Loucy (cell line): Measurements from ENCODE around the gene TRIM34.

ENCODE experiments used
- H2AFZ ChIP-seq: fragments of 200-600 bp; sonication (generic); 2 replicates; pipeline ENCODE4 v1.6.0; 2016; ENCODE audit warnings: antibody characterized with exemption, mild to moderate bottlenecking, low read length, moderate library complexity
- H3F3A ChIP-seq: fragments of 200-600 bp; 2 replicates; pipeline ENCODE4 v1.6.0; 2016; ENCODE audit warnings: antibody characterized with exemption, low read depth, mild to moderate bottlenecking
- H3K27me3 ChIP-seq: fragments of 200-600 bp; sonication (generic); 2 replicates; pipeline ENCODE4 v1.6.1; 2014; ENCODE audit warnings: low read length, mild to moderate bottlenecking; ENCODE audit not compliant: insufficient read depth, poor library complexity, severe bottlenecking
- H3K36me3 ChIP-seq: fragments of 200-600 bp; sonication (generic); 2 replicates; pipeline ENCODE4 v1.6.1; 2016; ENCODE audit warnings: low read length; ENCODE audit not compliant: insufficient read depth
- H3K4me1 ChIP-seq: fragments of 200-600 bp; sonication (generic); 2 replicates; pipeline ENCODE4 v1.5.1; 2014; ENCODE audit warnings: low read length, mild to moderate bottlenecking; ENCODE audit not compliant: insufficient read depth, poor library complexity, severe bottlenecking
- H3K4me2 ChIP-seq: fragments of 200-600 bp; sonication (generic); 2 replicates; pipeline ENCODE4 v1.6.0; 2014; ENCODE audit warnings: antibody characterized with exemption, low read length, low read depth, mild to moderate bottlenecking; ENCODE audit not compliant: poor library complexity, severe bottlenecking
- H3K4me3 ChIP-seq: fragments of 200-600 bp; sonication (generic); 2 replicates; pipeline ENCODE4 v1.5.1; 2014; ENCODE audit warnings: low read length, mild to moderate bottlenecking, mixed read lengths; ENCODE audit not compliant: poor library complexity, severe bottlenecking
- H3K79me2 ChIP-seq: fragments of 200-600 bp; sonication (generic); 2 replicates; pipeline ENCODE4 v1.6.1; 2014; ENCODE audit warnings: low read length; ENCODE audit not compliant: insufficient read depth
- H3K9ac ChIP-seq: fragments of 200-600 bp; sonication (generic); 2 replicates; pipeline ENCODE4 v1.6.0; 2014; ENCODE audit warnings: mild to moderate bottlenecking, low read depth, low read length, moderate library complexity; ENCODE audit not compliant: poor library complexity, severe bottlenecking
- H3K9me2 ChIP-seq: fragments of 200-600 bp; sonication (generic); replicated peaks from 2 replicates; pipeline ENCODE4 v1.6.1; 2016; ENCODE audit warnings: low read depth, low read length, mixed read lengths
- H3K9me3 ChIP-seq: fragments of 200-600 bp; sonication (generic); 2 replicates; pipeline ENCODE4 v1.6.1; 2014; ENCODE audit warnings: mild to moderate bottlenecking, antibody characterized with exemption, low read length, low read depth; ENCODE audit not compliant: insufficient read depth
- H4K20me1 ChIP-seq: fragments of 200-600 bp; sonication (generic); 2 replicates; pipeline ENCODE4 v1.6.0; 2014; ENCODE audit warnings: antibody characterized with exemption, low read length, mild to moderate bottlenecking; ENCODE audit not compliant: insufficient read depth, poor library complexity, severe bottlenecking
- CTCF ChIP-seq: fragments of 200-600 bp; sonication (generic); conservative IDR thresholded peaks from 2 replicates; pipeline ENCODE4 v1.5.1; 2014; ENCODE audit warnings: mild to moderate bottlenecking, antibody characterized with exemption, low read length
- EZH2phosphoT487 ChIP-seq: fragments of 200-600 bp; IDR thresholded peaks from 2 replicates; pipeline ENCODE4 v1.6.1; 2018; ENCODE audit warnings: antibody characterized with exemption, mild to moderate bottlenecking, moderate library complexity, borderline replicate concordance

The TRIM34 gene

GRCh38 chr11:5608808-5609207 is 16.0 kb upstream of the TRIM34 start:
- Histone ChIP-seq H3K9me2 (no peaks in the 10 kb centered on the region), H3K4me2 (no peak overlapping the region), H3K79me2 (no peaks in the 10 kb centered on the region), H3F3A (no peaks in the 10 kb centered on the region), H3K9me3 (no peaks in the 10 kb centered on the region), H3K9ac (no peak overlapping the region), H3K36me3 (no peaks in the 10 kb centered on the region), H3K4me3 (no peak overlapping the region), H2AFZ (no peak overlapping the region), H3K27me3 (no peaks in the 10 kb centered on the region), H4K20me1 (no peaks in the 10 kb centered on the region), H3K4me1 (no peaks in the 10 kb centered on the region)
- TF ChIP-seq CTCF, result no peak
- no peak for TF ChIP-seq EZH2phosphoT487

- Histone ChIP-seq H3K9me2 (no peaks in the 10 kb centered on the region), H2AFZ (no peak overlapping the region), H3K27me3 (no peaks in the 10 kb centered on the region), H4K20me1 (no peaks in the 10 kb centered on the region), H3K9me3 (no peaks in the 10 kb centered on the region), H3K79me2 (no peaks in the 10 kb centered on the region), H3K36me3 (no peaks in the 10 kb centered on the region), H3F3A (no peaks in the 10 kb centered on the region), H3K4me2 (no peak overlapping the region), H3K4me3 (no peak overlapping the region), H3K9ac (no peak overlapping the region), H3K4me1 (no peaks in the 10 kb centered on the region)
- TF ChIP-seq CTCF, result no peak
- no peak for TF ChIP-seq EZH2phosphoT487
Observed at GRCh38 chr11:5610446-5610845, 14.4 kb upstream of the TRIM34 start.

- Histone ChIP-seq H3F3A (no peaks in the 10 kb centered on the region), H3K36me3 (no peaks in the 10 kb centered on the region), H3K79me2 (no peaks in the 10 kb centered on the region), H4K20me1 (no peaks in the 10 kb centered on the region), H3K4me2 (no peak overlapping the region), H2AFZ (no peak overlapping the region), H3K27me3 (no peaks in the 10 kb centered on the region), H3K9me2 (no peaks in the 10 kb centered on the region), H3K4me3 (no peak overlapping the region), H3K4me1 (no peaks in the 10 kb centered on the region), H3K9me3 (no peaks in the 10 kb centered on the region), H3K9ac (no peak overlapping the region)
- TF ChIP-seq EZH2phosphoT487 (no peak), CTCF (peak; percentile 55)
Observed at GRCh38 chr11:5611627-5612026, 13.2 kb upstream of the TRIM34 start.
